Measurements from ENCODE around the gene MAGEA4. TPM values are rescaled to one million over a fixed set of nuclear protein-coding genes. Genes with fewer than 3 reads are reported as not detected.

MAGEA4 gene
- total and polyA plus RNA-seq, 2 donors from 2014 or later = not detected

GRCh38 chrX:151954730-151955129 is 42.0 kb downstream of the MAGEA4 start:
- intact Hi-C loops (cut with DNase I) = no loop called here
- FAIRE-seq (no peak), DNase-seq (no peak)
- Histone ChIP-seq H3K4me3 (ENCODE audit: low read length in 3 of 3) (no peak overlapping the region), H3K27me3 (ENCODE audit: control insufficient read depth, insufficient read depth, low read length) (no peaks in the 10 kb centered on the region), H3K9ac (ENCODE audit: low read length in 3 of 3) (no peak overlapping the region), H3K9me3 (ENCODE audit: control insufficient read depth in 2 of 3, insufficient read depth in 1 of 3, low read length in 3 of 3) (no peaks in the 10 kb centered on the region), H3K27ac (ENCODE audit: low read depth in 2 of 2, low read length in 2 of 2) (no peak overlapping the region), H3K4me1 (ENCODE audit: control insufficient read depth in 2 of 3, insufficient read depth in 2 of 3, low read depth in 1 of 3, low read length in 3 of 3) (no peaks in the 10 kb centered on the region), H3K36me3 (ENCODE audit: control insufficient read depth in 2 of 3, insufficient read depth in 3 of 3, low read length in 3 of 3) (no peaks in the 10 kb centered on the region)
- TF ChIP-seq CTCF (IDR thresholded peaks at IDR 0.05; ENCODE audit: borderline replicate concordance, extremely low read depth, insufficient read depth) = no peak

- no peaks in the 10 kb centered on the region for H3K27me3 ChIP-seq (ENCODE audit: control insufficient read depth, insufficient read depth, low read length)
- no peak for TF ChIP-seq CTCF (IDR thresholded peaks at IDR 0.05; ENCODE audit: borderline replicate concordance, extremely low read depth, insufficient read depth)
- no peaks in the 10 kb centered on the region for H3K4me1 ChIP-seq (ENCODE audit: control insufficient read depth in 2 of 3, insufficient read depth in 2 of 3, low read depth in 1 of 3, low read length in 3 of 3)
- no peak overlapping the region for H3K9ac ChIP-seq (ENCODE audit: low read length in 3 of 3)
- DNase-seq (no peak), FAIRE-seq (no peak)
- no peaks in the 10 kb centered on the region for H3K9me3 ChIP-seq (ENCODE audit: control insufficient read depth in 2 of 3, insufficient read depth in 1 of 3, low read length in 3 of 3)
- intact Hi-C loops (cut with DNase I) = no loop called here
- H3K4me3 ChIP-seq (ENCODE audit: low read length in 3 of 3) = no peak overlapping the region
- H3K36me3 ChIP-seq (ENCODE audit: control insufficient read depth in 2 of 3, insufficient read depth in 3 of 3, low read length in 3 of 3) = no peaks in the 10 kb centered on the region
- H3K27ac ChIP-seq (ENCODE audit: low read depth in 2 of 2, low read length in 2 of 2) = no peak overlapping the region
Measured at GRCh38 chrX:151958101-151958500, 45.4 kb downstream of the MAGEA4 start.

- Histone ChIP-seq H3K4me3 (ENCODE audit: low read length in 3 of 3) (no peak overlapping the region), H3K36me3 (ENCODE audit: control insufficient read depth in 2 of 3, insufficient read depth in 3 of 3, low read length in 3 of 3) (no peaks in the 10 kb centered on the region), H3K9ac (ENCODE audit: low read length in 3 of 3) (no peak overlapping the region), H3K4me1 (ENCODE audit: control insufficient read depth in 2 of 3, insufficient read depth in 2 of 3, low read depth in 1 of 3, low read length in 3 of 3) (no peaks in the 10 kb centered on the region), H3K27me3 (ENCODE audit: control insufficient read depth, insufficient read depth, low read length) (no peaks in the 10 kb centered on the region), H3K9me3 (ENCODE audit: control insufficient read depth in 2 of 3, insufficient read depth in 1 of 3, low read length in 3 of 3) (no peaks in the 10 kb centered on the region), H3K27ac (ENCODE audit: low read depth in 2 of 2, low read length in 2 of 2) (no peak overlapping the region)
- intact Hi-C loops (cut with DNase I) = no loop called here
- no peak for DNase-seq
- no peak for FAIRE-seq
- TF ChIP-seq CTCF (IDR thresholded peaks at IDR 0.05; ENCODE audit: borderline replicate concordance, extremely low read depth, insufficient read depth) = no peak
Measured at GRCh38 chrX:151962034-151962433, 49.3 kb downstream of the MAGEA4 start.

GRCh38 chrX:151966236-151966635 is 53.5 kb downstream of the MAGEA4 start:
- no peak for FAIRE-seq

More at GRCh38 chrX:151966236-151966635, 53.5 kb downstream of the MAGEA4 start:
- no peak overlapping the region for H3K4me3 ChIP-seq (ENCODE audit: low read length in 3 of 3)
- H3K36me3 ChIP-seq (ENCODE audit: control insufficient read depth in 2 of 3, insufficient read depth in 3 of 3, low read length in 3 of 3) = no peaks in the 10 kb centered on the region
- no peaks in the 10 kb centered on the region for H3K27me3 ChIP-seq (ENCODE audit: control insufficient read depth, insufficient read depth, low read length)
- DNase-seq = no peak
- no peak for TF ChIP-seq CTCF (IDR thresholded peaks at IDR 0.05; ENCODE audit: borderline replicate concordance, extremely low read depth, insufficient read depth)
- H3K9me3 ChIP-seq (ENCODE audit: control insufficient read depth in 2 of 3, insufficient read depth in 1 of 3, low read length in 3 of 3) = no peaks in the 10 kb centered on the region
- intact Hi-C loops (cut with DNase I) = no loop called here
- no peaks in the 10 kb centered on the region for H3K4me1 ChIP-seq (ENCODE audit: control insufficient read depth in 2 of 3, insufficient read depth in 2 of 3, low read depth in 1 of 3, low read length in 3 of 3)
- H3K27ac ChIP-seq (ENCODE audit: low read depth in 2 of 2, low read length in 2 of 2) = no peak overlapping the region
- H3K9ac ChIP-seq (ENCODE audit: low read length in 3 of 3) = no peak overlapping the region
